A549 (cell line): ENCODE measurements around the gene CPB2. TPM values are rescaled to one million over a fixed set of nuclear protein-coding genes. Genes with fewer than 3 reads are reported as not detected.

ENCODE experiments used
- ATAC-seq, 2 experiments: fragments of 200-7000 bp in 1 of 2; fragments of >200 bp in 1 of 2; cut with Nextera tagmentation in 1 of 2; cut with Tn5 transposase in 1 of 2; 3 replicates each; pipeline versions ENCODE4 v1.8.0 to v1.9.1; 2018 to 2020; ENCODE audit warnings: mild to moderate bottlenecking in 1 of 2, moderate library complexity in 1 of 2
- CTCF ChIA-PET: fragments of 300-600 bp; sonication (Branson Sonifier 250); formaldehyde crosslinking; extraction: SDS; loops from one replicate; lab custom pipeline; 2021; ENCODE audit warnings: antibody characterized with exemption, inconsistent platforms; lab: Yijun Ruan, JAX
- POLR2A ChIA-PET: fragments of 350-600 bp; formaldehyde crosslinking; extraction: SDS; loops from one replicate; lab custom pipeline; 2021; ENCODE audit warnings: antibody characterized with exemption, inconsistent platforms; lab: Yijun Ruan, JAX
- DNase-seq, 2 experiments: peaks; one replicate each; pipeline versions ENCODE4 v3.0.0 to v3.0.0-alpha.2; 2011 to 2016; ENCODE audit warnings: low read depth in 1 of 2, low spot score in 1 of 2
- FAIRE-seq: peaks from 2 replicates; lab custom pipeline; 2011; peaks lifted over from hg19 to GRCh38; lab: Jason Lieb, UNC
- H3K27ac ChIP-seq, 2 experiments: fragments of >200 bp; sonication (Bioruptor Twin); formaldehyde crosslinking; 3 replicates each; pipeline ENCODE4 v1.5.1; 2016 to 2017
- H3K4me1 ChIP-seq: fragments of >200 bp; sonication (Bioruptor Twin); formaldehyde crosslinking; 3 replicates; pipeline ENCODE4 v1.6.1; 2016
- H3K4me2 ChIP-seq: fragments of >200 bp; sonication (Bioruptor Twin); formaldehyde crosslinking; 3 replicates; pipeline ENCODE4 v1.6.1; 2016
- H3K4me3 ChIP-seq: fragments of >200 bp; sonication (Bioruptor Twin); formaldehyde crosslinking; 3 replicates; pipeline ENCODE4 v1.5.1; 2016
- H3K9me3 ChIP-seq: fragments of >200 bp; sonication (Bioruptor Twin); formaldehyde crosslinking; 3 replicates; pipeline ENCODE4 v1.6.1; 2016
- FOSL2 ChIP-seq, 2 experiments: fragments of 450-650 bp in 1 of 2; fragments of >200 bp in 1 of 2; sonication (Bioruptor Twin) in 1 of 2; formaldehyde crosslinking; IDR thresholded peaks; 2 replicates each; pipeline versions ENCODE4 v1.5.0 to v1.6.1; 2016 to 2020; ENCODE audit warnings: mild to moderate bottlenecking in 1 of 2, moderate library complexity in 1 of 2
- FOXS1 ChIP-seq: fragments of 250-450 bp; sonication (Bioruptor Pico); IDR thresholded peaks from 2 replicates; pipeline ENCODE4 v1.5.0; 2020; ENCODE audit warnings: mild to moderate bottlenecking, moderate library complexity
- HOXA7 ChIP-seq: fragments of 250-450 bp; sonication (Bioruptor Pico); IDR thresholded peaks from 2 replicates; pipeline ENCODE4 v1.5.0; 2020; ENCODE audit warnings: mild to moderate bottlenecking, moderate library complexity
- KDM5A ChIP-seq: fragments of 200-600 bp; sonication (generic); IDR thresholded peaks from 2 replicates; pipeline ENCODE4 v1.6.1; 2016; ENCODE audit warnings: antibody characterized with exemption, mild to moderate bottlenecking
- MAFK ChIP-seq: fragments of 450-650 bp; IDR thresholded peaks from 2 replicates; pipeline ENCODE4 v1.6.1; 2014; ENCODE audit not compliant: partially characterized antibody
- NPAS2 ChIP-seq: fragments of 250-450 bp; sonication (Bioruptor Pico); IDR thresholded peaks from 2 replicates; pipeline ENCODE4 v1.8.0; 2022; ENCODE audit warnings: mild to moderate bottlenecking, moderate library complexity, borderline replicate concordance
- RCOR1 ChIP-seq: fragments of 150-350 bp; IDR thresholded peaks from 2 replicates; pipeline ENCODE4 v1.6.1; 2014; ENCODE audit warnings: antibody characterized with exemption, low read length, low read depth
- SREBF2 ChIP-seq: fragments of 450-650 bp; IDR thresholded peaks from 2 replicates; pipeline ENCODE4 v1.6.1; 2014; ENCODE audit warnings: mild to moderate bottlenecking, moderate library complexity
- TP53 ChIP-seq: fragments of 250-450 bp; sonication (Bioruptor Pico); IDR thresholded peaks from 2 replicates; pipeline ENCODE4 v1.5.0; 2021; ENCODE audit warnings: mild to moderate bottlenecking, moderate library complexity
- ZC3H11A ChIP-seq: fragments of 450-650 bp; IDR thresholded peaks from 2 replicates; pipeline ENCODE4 v1.6.1; 2014; ENCODE audit warnings: antibody characterized with exemption, mild to moderate bottlenecking
- WGBS: methylation state at CpG from one replicate; pipeline ENCODE4 v1.1.6; 2017; ENCODE audit errors: missing lambda C conversion rate; 5-methylcytosine and 5-hydroxymethylcytosine counted together
- polyA plus RNA-seq, 4 experiments: library from polyadenylated mRNA; depleted of rRNA in 3 of 4; stranded (reverse); fragments of >200 nt; fragmentation: RNase III in 1 of 4; extraction: RNeasy Plus Mini Kit Qiagen cat#74134 plus additional on column Dnase treatment in 1 of 4; gene quantifications; 2 replicates in 3 of 4; 3 replicates in 1 of 4; pipeline ENCODE4 v1.2.3, GENCODE V29; 2011 to 2017
- TF ChIP-seq, protein P1 (sequence below): fragments of 250-450 bp; sonication (Bioruptor Pico); IDR thresholded peaks from 2 replicates; pipeline ENCODE4 v1.5.0; 2020; ENCODE audit warnings: low read depth, mild to moderate bottlenecking, moderate library complexity
- TF ChIP-seq, protein P2 (sequence below): fragments of 200-600 bp; sonication (generic); IDR thresholded peaks from 2 replicates; pipeline ENCODE4 v1.6.1; 2016; ENCODE audit warnings: antibody characterized with exemption, mild to moderate bottlenecking, moderate library complexity
- TF ChIP-seq, protein P3 (sequence below): fragments of 150-350 bp; IDR thresholded peaks from 2 replicates; pipeline ENCODE4 v1.6.1; 2014; ENCODE audit warnings: low read depth, mild to moderate bottlenecking, low read length

CPB2 gene
- polyA plus RNA-seq, 2 of the 4 experiments (the other 2 are of a cell fraction), result 0.05 to 0.48 TPM

DNA sequence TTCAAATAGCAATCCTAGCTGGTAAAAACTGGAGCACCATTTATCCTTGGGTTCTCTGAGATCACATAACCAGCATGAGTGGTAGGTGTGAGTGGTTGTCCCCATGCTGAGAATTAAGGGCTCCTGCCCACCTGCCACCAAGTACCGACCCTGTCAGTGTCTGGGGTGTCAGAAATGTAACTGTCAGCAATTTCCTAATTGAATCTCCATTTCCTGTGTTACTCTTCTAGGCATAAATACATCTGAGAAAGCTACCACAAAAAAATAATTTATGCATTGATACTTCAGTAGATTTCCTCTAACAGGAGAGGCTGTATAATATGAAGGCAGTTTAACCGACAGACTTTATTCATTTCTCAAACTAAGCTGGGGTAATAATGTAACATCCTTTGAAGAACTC is 25.1 kb downstream of the CPB2 start:
- no peaks in the 10 kb centered on the region for H3K4me1 ChIP-seq
- TF ChIP-seq MAFK (peak; percentile 60), TP53 (CRISPR knock-in tag) (no peak)
- no peaks in the 10 kb centered on the region for H3K9me3 ChIP-seq
- H3K4me3 ChIP-seq, result no peak overlapping the region
- no peak overlapping the region for H3K4me2 ChIP-seq
- ChIA-PET CTCF (no interaction called here), POLR2A (no interaction called here)
- ATAC-seq (no peak), DNase-seq (no peak), FAIRE-seq (no peak)
- WGBS, result 66% methylated on average over 2 of the region's 2 CpGs
- H3K27ac ChIP-seq, result no peak overlapping the region

DNA sequence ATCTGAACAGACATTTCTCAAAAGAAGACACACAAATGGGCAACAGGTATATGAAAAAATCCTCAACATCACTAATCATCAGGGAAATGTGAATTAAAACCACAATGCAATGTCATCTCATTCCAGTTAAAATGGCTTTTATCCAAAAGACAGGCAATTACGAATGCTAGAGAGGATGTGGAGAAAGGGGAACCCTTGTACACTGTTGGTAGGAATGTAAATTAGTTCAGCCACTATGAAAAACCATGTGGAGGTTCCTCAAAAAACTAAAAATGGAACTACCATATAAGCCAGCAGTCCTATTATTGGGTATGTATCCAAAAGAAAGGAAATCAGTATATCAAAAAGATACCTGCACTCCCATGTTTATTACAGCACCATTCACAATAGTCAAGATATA is 27.6 kb downstream of the CPB2 start:
- TF ChIP-seq, protein P1, sequence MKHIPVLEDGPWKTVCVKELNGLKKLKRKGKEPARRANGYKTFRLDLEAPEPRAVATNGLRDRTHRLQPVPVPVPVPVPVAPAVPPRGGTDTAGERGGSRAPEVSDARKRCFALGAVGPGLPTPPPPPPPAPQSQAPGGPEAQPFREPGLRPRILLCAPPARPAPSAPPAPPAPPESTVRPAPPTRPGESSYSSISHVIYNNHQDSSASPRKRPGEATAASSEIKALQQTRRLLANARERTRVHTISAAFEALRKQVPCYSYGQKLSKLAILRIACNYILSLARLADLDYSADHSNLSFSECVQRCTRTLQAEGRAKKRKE (CRISPR knock-in tag), result no peak
- TF ChIP-seq NPAS2 (no peak), SREBF2 (no peak), KDM5A (no peak), RCOR1 (no peak), FOXS1 (CRISPR knock-in tag) (no peak)
- TF ChIP-seq, protein P2, sequence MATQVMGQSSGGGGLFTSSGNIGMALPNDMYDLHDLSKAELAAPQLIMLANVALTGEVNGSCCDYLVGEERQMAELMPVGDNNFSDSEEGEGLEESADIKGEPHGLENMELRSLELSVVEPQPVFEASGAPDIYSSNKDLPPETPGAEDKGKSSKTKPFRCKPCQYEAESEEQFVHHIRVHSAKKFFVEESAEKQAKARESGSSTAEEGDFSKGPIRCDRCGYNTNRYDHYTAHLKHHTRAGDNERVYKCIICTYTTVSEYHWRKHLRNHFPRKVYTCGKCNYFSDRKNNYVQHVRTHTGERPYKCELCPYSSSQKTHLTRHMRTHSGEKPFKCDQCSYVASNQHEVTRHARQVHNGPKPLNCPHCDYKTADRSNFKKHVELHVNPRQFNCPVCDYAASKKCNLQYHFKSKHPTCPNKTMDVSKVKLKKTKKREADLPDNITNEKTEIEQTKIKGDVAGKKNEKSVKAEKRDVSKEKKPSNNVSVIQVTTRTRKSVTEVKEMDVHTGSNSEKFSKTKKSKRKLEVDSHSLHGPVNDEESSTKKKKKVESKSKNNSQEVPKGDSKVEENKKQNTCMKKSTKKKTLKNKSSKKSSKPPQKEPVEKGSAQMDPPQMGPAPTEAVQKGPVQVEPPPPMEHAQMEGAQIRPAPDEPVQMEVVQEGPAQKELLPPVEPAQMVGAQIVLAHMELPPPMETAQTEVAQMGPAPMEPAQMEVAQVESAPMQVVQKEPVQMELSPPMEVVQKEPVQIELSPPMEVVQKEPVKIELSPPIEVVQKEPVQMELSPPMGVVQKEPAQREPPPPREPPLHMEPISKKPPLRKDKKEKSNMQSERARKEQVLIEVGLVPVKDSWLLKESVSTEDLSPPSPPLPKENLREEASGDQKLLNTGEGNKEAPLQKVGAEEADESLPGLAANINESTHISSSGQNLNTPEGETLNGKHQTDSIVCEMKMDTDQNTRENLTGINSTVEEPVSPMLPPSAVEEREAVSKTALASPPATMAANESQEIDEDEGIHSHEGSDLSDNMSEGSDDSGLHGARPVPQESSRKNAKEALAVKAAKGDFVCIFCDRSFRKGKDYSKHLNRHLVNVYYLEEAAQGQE, result no peak
- ChIA-PET CTCF (no interaction called here), POLR2A (no interaction called here)
- DNase-seq (no peak), ATAC-seq (no peak), FAIRE-seq (no peak)
- 75% methylated on average over 1 of the region's 1 CpG for WGBS
- Histone ChIP-seq H3K4me3 (no peak overlapping the region), H3K4me1 (no peaks in the 10 kb centered on the region), H3K27ac (no peak overlapping the region), H3K9me3 (no peaks in the 10 kb centered on the region), H3K4me2 (no peak overlapping the region)

DNA sequence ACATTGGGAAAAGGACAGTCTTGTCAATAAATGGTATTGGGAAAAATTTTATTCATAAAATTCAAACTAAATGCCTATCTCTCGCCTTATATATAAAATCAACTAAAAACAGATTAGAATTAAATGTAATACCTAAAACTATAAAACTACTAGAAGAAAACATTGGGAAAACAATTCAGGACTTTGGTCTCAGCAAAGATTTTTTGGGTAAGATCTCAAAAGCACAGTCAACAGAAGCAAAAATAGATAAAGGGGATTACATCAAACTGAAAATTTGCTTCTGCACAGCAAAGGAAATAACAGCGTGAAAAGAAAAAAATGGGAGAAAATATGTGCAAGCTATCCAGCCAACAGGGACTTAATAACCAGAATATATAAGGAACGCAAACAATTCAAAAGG is 28.0 kb downstream of the CPB2 start:
- 74% methylated on average over 3 of the region's 3 CpGs for WGBS
- FAIRE-seq (no peak), ATAC-seq (no peak), DNase-seq (no peak)
- Histone ChIP-seq H3K27ac (no peak overlapping the region), H3K4me3 (no peak overlapping the region), H3K4me2 (no peak overlapping the region), H3K4me1 (no peaks in the 10 kb centered on the region), H3K9me3 (no peaks in the 10 kb centered on the region)
- POLR2A ChIA-PET, result no interaction called here
- no peak for TF ChIP-seq FOSL2 (IDR thresholded peaks at IDR 0.05)
- no peak for TF ChIP-seq FOSL2 (CRISPR knock-in tag; IDR thresholded peaks at IDR 0.05)
- TF ChIP-seq MAFK, result no peak
- TF ChIP-seq ZC3H11A, result no peak
- TF ChIP-seq HOXA7 (CRISPR knock-in tag), result no peak
- TF ChIP-seq, protein P1 (CRISPR knock-in tag), result no peak
- CTCF ChIA-PET, result no interaction called here

DNA sequence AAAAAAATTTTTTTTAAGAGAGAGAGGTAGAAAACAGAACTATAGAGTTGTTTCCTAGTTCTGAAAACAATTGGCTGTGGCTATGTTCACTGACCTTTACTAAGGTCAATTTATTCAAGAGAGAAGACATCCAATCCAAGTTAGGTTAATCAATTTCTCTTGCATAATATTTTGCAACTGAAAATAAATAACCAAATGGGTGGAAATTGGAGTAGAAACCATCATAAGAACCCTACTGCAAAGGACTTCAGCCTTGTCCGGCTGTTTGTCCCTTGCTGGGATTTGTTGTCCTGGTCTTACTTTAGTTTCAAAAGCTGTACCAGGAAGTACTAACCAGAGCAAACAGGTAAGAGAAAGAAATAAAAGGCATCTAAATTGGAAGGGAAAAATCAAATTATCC is 29.0 kb downstream of the CPB2 start:
- DNase-seq, result no peak
- 100% methylated on average over 1 of the region's 1 CpG for WGBS
- Histone ChIP-seq H3K9me3 (no peaks in the 10 kb centered on the region), H3K27ac (no peak overlapping the region), H3K4me3 (no peak overlapping the region), H3K4me1 (no peaks in the 10 kb centered on the region), H3K4me2 (no peak overlapping the region)
- POLR2A ChIA-PET, result no interaction called here
- ATAC-seq, result no peak
- no peak for FAIRE-seq
- CTCF ChIA-PET, result no interaction called here
- TF ChIP-seq, protein P2, result no peak
- TF ChIP-seq, protein P3, sequence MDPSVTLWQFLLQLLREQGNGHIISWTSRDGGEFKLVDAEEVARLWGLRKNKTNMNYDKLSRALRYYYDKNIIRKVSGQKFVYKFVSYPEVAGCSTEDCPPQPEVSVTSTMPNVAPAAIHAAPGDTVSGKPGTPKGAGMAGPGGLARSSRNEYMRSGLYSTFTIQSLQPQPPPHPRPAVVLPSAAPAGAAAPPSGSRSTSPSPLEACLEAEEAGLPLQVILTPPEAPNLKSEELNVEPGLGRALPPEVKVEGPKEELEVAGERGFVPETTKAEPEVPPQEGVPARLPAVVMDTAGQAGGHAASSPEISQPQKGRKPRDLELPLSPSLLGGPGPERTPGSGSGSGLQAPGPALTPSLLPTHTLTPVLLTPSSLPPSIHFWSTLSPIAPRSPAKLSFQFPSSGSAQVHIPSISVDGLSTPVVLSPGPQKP, result no peak
